HEK293T (cell line): ENCODE data around the gene IGLL1.

ENCODE experiments used
- CTCF ChIA-PET: fragments of 350-600 bp; formaldehyde crosslinking; extraction: SDS; loops from one replicate; lab custom pipeline; 2021; ENCODE audit warnings: antibody characterized with exemption, inconsistent platforms; lab: Yijun Ruan, JAX
- POLR2A ChIA-PET: fragments of 350-600 bp; formaldehyde crosslinking; extraction: SDS; loops from one replicate; lab custom pipeline; 2020; ENCODE audit warnings: antibody characterized with exemption, inconsistent platforms; lab: Yijun Ruan, JAX
- DNase-seq: peaks from one replicate; pipeline ENCODE4 v3.0.0; 2012; ENCODE audit warnings: mixed read lengths; ENCODE audit errors: extremely low spot score
- ARNT ChIP-seq: fragments of 450-650 bp; IDR thresholded peaks from 2 replicates; pipeline ENCODE4 v1.6.1; 2017; ENCODE audit warnings: mild to moderate bottlenecking
- BHLHE40 ChIP-seq: fragments of 450-650 bp; IDR thresholded peaks from 2 replicates; pipeline ENCODE4 v1.6.1; 2016; ENCODE audit warnings: mild to moderate bottlenecking, moderate library complexity, borderline replicate concordance
- CTBP1 ChIP-seq: fragments of 450-650 bp; IDR thresholded peaks from 2 replicates; pipeline ENCODE4 v1.6.1; 2016; ENCODE audit warnings: borderline replicate concordance
- ELF4 ChIP-seq: fragments of 450-650 bp; IDR thresholded peaks from 2 replicates; pipeline ENCODE4 v1.6.1; 2017; ENCODE audit warnings: antibody characterized with exemption
- FOXA1 ChIP-seq: fragments of 450-650 bp; IDR thresholded peaks from 2 replicates; pipeline ENCODE4 v1.6.1; 2016; ENCODE audit warnings: mild to moderate bottlenecking
- FOXK2 ChIP-seq: fragments of 450-650 bp; IDR thresholded peaks from 2 replicates; pipeline ENCODE4 v1.6.1; 2016; ENCODE audit warnings: mild to moderate bottlenecking
- FOXM1 ChIP-seq: fragments of 450-650 bp; IDR thresholded peaks from 2 replicates; pipeline ENCODE4 v1.6.1; 2017; ENCODE audit warnings: mild to moderate bottlenecking, borderline replicate concordance
- HDGF ChIP-seq: fragments of 450-650 bp; IDR thresholded peaks from 2 replicates; pipeline ENCODE4 v1.6.1; 2017; ENCODE audit warnings: antibody characterized with exemption, borderline replicate concordance
- L3MBTL2 ChIP-seq: fragments of 450-650 bp; conservative IDR thresholded peaks from 2 replicates; pipeline ENCODE4 v1.6.1; 2016; ENCODE audit warnings: mild to moderate bottlenecking
- LEF1 ChIP-seq: fragments of 450-650 bp; IDR thresholded peaks from 2 replicates; pipeline ENCODE4 v1.6.1; 2017; ENCODE audit warnings: mild to moderate bottlenecking, borderline replicate concordance
- NFRKB ChIP-seq: fragments of 450-650 bp; IDR thresholded peaks from 2 replicates; pipeline ENCODE4 v1.6.1; 2016; ENCODE audit warnings: mild to moderate bottlenecking, moderate library complexity
- SP1 ChIP-seq: fragments of 450-650 bp; IDR thresholded peaks from 2 replicates; pipeline ENCODE4 v1.6.1; 2017
- SUZ12 ChIP-seq: fragments of 450-650 bp; IDR thresholded peaks from 2 replicates; pipeline ENCODE4 v1.6.1; 2016; ENCODE audit warnings: mild to moderate bottlenecking
- TARDBP ChIP-seq: fragments of 450-650 bp; IDR thresholded peaks from 2 replicates; pipeline ENCODE4 v1.6.1; 2016
- ZNF384 ChIP-seq: fragments of 450-650 bp; IDR thresholded peaks from 2 replicates; pipeline ENCODE4 v1.6.1; 2016
- TF ChIP-seq, protein P1 (sequence below): fragments of 450-650 bp; IDR thresholded peaks from 2 replicates; pipeline ENCODE4 v1.6.1; 2016

The IGLL1 gene

GRCh38 chr22:23526596-23527316 is 53.3 kb downstream of the IGLL1 start:
- CTCF ChIA-PET = no interaction called here
- POLR2A ChIA-PET = no interaction called here
- no peak for TF ChIP-seq LEF1
- TF ChIP-seq BHLHE40 = no peak
- TF ChIP-seq FOXM1 = no peak
- TF ChIP-seq TARDBP = no peak
- TF ChIP-seq L3MBTL2 = no peak
- no peak for DNase-seq

DNA sequence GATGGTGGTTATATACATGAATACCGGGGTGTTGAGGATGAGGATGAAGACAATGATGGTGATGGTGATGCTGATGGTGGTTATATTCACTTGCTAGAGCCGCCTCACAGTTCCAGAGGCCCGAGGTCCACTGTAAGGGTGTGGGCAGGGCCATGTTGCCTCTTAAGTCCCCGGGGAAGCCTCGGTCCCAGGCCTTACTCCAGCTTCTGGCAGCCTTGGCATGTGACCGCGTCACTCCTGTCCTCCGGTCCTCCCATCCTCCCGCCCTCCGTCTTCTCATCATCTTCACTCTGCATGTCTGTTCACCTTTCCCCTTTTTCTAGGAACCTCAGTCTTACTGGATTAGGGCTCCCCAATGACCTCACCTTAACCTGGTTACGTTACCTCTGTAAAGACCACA is 54.6 kb downstream of the IGLL1 start:
- POLR2A ChIA-PET = no interaction called here
- CTCF ChIA-PET = no interaction called here
- TF ChIP-seq LEF1 (no peak), CTBP1 (no peak), FOXA1 (no peak), NFRKB (no peak), ELF4 (no peak), FOXK2 (no peak), L3MBTL2 (no peak), FOXM1 (no peak)
- DNase-seq = no peak

- ChIA-PET CTCF (no interaction called here), POLR2A (no interaction called here)
- DNase-seq = no peak
- no peak for TF ChIP-seq CTBP1
- no peak for TF ChIP-seq TARDBP
- no peak for TF ChIP-seq NFRKB
- TF ChIP-seq HDGF = no peak
- TF ChIP-seq SUZ12 = no peak
- no peak for TF ChIP-seq FOXA1
- no peak for TF ChIP-seq ELF4
- TF ChIP-seq BHLHE40 = no peak
- TF ChIP-seq, protein P1, sequence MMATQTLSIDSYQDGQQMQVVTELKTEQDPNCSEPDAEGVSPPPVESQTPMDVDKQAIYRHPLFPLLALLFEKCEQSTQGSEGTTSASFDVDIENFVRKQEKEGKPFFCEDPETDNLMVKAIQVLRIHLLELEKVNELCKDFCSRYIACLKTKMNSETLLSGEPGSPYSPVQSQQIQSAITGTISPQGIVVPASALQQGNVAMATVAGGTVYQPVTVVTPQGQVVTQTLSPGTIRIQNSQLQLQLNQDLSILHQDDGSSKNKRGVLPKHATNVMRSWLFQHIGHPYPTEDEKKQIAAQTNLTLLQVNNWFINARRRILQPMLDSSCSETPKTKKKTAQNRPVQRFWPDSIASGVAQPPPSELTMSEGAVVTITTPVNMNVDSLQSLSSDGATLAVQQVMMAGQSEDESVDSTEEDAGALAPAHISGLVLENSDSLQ = no peak
- TF ChIP-seq SP1 = no peak
- TF ChIP-seq ARNT = no peak
- no peak for TF ChIP-seq FOXK2
- TF ChIP-seq FOXM1 = no peak
- TF ChIP-seq L3MBTL2 = no peak
- no peak for TF ChIP-seq ZNF384
Measured at GRCh38 chr22:23524226-23524625, 55.9 kb downstream of the IGLL1 start.

DNA sequence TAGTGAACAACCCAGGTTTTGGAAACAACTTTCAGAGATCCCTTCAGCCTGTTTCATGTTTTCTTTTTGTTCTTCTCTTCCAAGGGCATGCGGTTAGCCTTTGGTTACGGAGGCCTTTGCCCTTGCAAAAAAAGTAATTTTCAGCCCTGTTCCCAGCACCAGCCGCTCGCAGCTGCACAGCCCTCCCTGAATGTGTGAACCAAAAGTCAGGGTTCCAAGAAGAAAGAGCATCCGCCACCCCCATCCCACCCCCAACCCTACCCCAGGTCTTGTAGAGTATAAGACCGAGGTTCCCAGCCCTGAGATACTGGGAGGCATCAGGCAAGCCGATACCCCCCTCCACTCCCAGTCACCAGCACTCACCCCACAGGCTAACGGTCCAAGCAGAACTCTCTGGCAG is 56.4 kb downstream of the IGLL1 start:
- TF ChIP-seq TARDBP = no peak
- TF ChIP-seq ELF4 = no peak
- no peak for TF ChIP-seq CTBP1
- no peak for TF ChIP-seq SUZ12
- TF ChIP-seq FOXA1 = no peak
- no peak for TF ChIP-seq L3MBTL2
- no peak for TF ChIP-seq LEF1
- no peak for TF ChIP-seq FOXM1
- TF ChIP-seq ARNT = no peak
- no peak for TF ChIP-seq HDGF
- no peak for TF ChIP-seq ZNF384
- TF ChIP-seq BHLHE40 = no peak
- no peak for TF ChIP-seq NFRKB
- no peak for TF ChIP-seq SP1
- TF ChIP-seq, protein P1 = no peak
- no peak for TF ChIP-seq FOXK2
- CTCF ChIA-PET = no interaction called here
- POLR2A ChIA-PET = no interaction called here
- DNase-seq = no peak
